HG03108 (cell line): Measurements from ENCODE around the gene IFNAR1.

Experiments used
- ATAC-seq: cut with Tn5 transposase; IDR thresholded peaks from one replicate; pipeline ENCODE4 v1.9.1; 2021; ENCODE audit warnings: moderate library complexity; ENCODE audit not compliant: unreplicated experiment

IFNAR1 gene

DNA sequence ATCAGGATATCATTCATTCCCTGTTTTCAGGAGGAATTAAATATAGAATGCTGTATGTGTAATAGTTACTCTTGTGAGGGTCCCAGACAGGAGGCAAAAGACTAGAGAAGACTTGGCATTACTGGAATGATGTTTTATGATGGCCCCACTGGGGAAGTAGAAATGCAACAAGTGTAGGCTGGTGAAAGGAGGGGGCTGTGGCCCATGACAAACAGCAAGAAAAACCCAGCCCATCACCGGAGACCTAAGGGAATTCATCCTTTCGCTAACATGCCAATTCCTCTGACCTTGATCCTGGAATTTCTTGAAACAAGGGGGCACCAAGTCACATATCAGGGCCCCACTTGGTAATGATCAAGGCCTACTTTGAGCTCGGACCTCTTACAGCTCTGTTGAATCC is 72.9 kb downstream of the IFNAR1 start:
- ATAC-seq, result no peak

GRCh38 chr21:33398361-33398760 is 73.6 kb downstream of the IFNAR1 start:
- no peak for ATAC-seq

DNA sequence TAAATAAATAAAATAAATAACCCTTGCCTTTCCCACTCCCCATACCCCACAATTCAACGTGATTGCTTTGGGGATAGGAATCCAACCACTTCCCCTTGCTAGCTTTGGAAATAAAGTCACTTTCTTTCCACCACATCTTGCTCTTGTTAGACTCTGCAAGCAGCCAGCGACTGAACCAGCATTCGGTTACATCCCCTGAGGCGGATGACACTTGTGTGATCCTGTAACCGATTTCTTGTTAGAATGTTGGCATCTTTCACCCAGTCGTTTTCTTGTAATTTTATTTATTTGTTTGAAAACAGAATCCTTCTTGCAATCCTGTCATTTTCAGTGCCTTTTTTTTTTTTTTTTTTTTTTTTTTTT is 76.8 kb downstream of the IFNAR1 start:
- no peak for ATAC-seq

DNA sequence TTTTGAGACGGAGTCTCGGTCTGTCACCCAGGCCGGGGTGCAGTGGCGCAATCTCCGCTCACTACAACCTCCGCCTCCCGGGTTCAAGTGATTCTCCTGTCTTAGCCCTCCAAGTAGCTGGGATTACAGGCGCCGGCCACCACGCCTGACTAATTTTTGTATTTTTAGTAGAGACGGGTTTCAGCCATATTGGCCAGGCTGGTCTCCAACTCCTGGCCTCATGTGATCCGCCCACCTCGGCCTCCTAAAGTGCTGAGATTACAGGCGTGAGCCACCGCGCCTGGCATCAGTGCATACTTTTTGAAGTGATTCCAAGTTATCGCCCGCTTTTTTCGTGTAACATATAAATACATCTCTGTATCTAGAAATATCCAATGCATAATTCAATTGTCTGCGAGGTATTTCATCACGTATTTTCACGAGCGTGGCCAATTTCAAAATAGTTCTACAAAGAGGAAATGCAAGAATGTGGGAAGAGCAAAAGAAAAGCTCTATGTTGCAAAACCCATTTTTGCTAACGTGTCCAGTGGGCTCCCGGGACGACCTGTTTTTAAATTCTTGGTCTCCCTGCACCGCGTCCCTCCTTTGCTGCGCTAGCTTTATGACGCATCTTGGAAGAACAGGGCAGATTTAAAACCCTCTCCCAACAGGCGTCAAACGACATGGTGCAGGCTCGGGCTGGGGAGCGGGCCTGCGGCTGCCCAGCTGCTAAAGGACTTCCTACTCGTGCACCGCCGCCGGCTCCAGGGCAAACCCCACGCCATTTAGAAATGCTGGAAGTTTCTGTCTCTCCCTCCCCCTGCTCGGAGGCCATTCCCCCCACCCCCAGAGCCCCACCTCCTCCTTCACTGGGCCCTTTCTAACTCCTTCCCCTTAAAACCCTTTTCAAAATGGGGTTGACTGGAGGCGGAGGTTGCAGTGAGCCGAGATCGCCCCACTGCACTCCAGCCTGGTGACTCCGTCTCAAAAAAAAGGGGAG is 77.5 kb downstream of the IFNAR1 start:
- ATAC-seq, result no peak

- peak; percentile 38 for ATAC-seq
These were observed 78.5 kb downstream of the IFNAR1 start, which contains the start of gene IFNGR2 for GRCh38 chr21:33403128-33403785. Gene IFNGR2 (plus strand): TSS chr21:33403413. CDS start chr21:33403544, 131 bp downstream.

DNA sequence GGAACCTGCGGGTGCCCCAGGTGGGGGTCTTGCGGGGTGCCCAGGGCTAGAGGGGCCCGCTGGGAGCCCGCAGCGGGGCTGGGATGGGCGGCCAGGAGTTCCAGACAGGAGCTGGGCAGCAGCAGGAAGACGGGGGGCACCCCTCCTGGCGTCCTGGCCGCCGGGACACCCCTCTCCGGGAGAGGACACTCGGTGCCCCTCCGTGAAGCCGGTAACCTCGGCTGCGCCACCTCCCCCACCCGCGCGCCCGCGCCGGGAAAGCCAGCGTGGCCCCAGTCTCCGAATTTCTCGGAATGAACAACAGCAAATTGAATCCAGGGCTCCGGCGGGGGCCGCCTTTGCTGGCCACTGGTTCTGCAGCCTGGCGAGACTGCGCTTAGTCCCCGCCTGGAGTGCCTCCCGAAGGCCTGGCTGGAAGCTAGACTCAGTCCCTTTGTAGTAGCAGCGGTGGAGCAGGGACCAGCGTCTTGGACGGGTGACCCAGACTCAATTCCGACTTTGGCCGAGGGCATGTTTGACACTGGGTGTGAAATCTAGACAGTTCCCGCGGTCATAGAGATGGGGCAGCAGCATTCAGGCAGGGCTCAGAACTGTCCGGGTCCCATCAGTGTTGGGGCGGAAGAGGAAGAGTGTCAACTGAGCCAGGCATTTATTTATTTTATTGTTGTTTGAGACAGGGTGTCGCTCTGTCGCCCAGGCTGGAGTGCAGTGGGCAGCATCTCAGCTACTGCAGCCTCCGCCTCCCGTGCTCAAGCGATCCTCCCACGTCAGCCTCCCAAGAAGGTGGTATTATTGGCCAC is 79.2 kb downstream of the IFNAR1 start:
- no peak for ATAC-seq

DNA sequence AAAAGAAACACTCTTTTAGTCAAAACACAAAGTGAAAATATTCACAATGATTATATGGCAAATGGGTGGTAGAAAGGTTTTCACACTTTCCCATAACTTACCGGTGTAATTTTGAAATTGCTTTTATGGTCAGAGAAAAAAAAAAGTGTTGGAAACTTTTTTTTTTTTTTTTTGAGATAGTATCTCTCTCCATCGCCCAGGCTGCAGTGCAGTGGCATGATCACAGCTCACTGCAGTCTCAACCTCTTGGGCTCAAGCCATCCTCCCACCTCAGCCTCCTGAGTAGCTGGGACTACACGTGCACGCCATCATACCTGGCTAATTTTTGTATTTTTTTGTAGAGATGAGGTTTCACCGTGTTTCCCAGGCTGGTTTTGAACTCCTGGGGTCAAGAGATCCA is 81.7 kb downstream of the IFNAR1 start:
- no peak for ATAC-seq
